A673 (cell line): Measurements from ENCODE around the gene CCDC178.

Experiments
- CTCF ChIP-seq: fragments of 300-800, 200-600 bp; sonication (generic); conservative IDR thresholded peaks from 2 replicates; pipeline ENCODE4 v1.5.1; 2017; ENCODE audit warnings: low read depth, mild to moderate bottlenecking, antibody characterized with exemption, low read length, moderate library complexity, mixed read lengths
- EZH2 ChIP-seq: fragments of 200-600 bp; sonication (generic); IDR thresholded peaks from 2 replicates; pipeline ENCODE4 v1.6.1; 2017; ENCODE audit warnings: borderline replicate concordance, low read depth, mild to moderate bottlenecking, mixed read lengths, antibody characterized with exemption, low read length; ENCODE audit not compliant: poor library complexity, severe bottlenecking

DNA sequence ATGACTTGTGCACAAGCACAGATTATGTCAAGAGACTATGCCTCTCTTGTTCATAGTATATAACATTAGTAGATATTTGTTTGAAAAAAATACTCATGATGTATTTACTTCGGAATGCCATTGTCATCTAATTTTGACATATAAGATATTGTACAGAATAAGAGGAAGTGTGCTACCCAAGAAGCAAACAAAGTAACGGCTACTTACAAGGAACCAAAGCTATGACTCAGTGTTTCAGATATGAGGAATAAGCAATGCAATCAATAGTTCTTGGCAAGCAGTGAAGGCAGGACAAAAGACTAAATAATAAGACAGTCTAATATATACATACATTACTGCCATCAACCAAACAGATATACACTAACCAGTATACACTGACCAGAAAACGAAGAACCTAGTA, 256.3 kb downstream of the CCDC178 start:
- TF ChIP-seq CTCF = no peak
- no peak for TF ChIP-seq EZH2
